ENCODE data around the gene ARF3.

DNA sequence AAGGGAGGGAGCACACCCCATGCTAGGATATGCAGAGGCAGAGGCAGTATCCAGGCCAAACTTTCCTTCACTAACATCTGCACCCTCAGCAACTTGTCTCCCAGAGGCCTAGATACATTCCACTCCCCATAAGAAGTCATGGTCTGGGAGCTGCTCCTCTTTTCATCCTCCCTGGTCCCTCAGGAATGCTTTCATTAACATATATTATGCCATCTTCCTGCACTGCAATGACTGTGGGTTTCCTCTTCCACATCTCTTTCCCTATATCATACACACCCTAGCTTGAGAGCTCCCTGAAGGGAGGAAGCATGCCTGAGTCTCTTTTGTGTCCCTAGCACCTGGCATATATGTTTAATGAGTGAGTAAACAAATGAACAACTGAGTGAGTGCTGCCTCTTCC is 33.3 kb upstream of the ARF3 start:
- TF ChIP-seq SUZ12 (IDR thresholded peaks at IDR 0.05; ENCODE audit: extremely low read depth, insufficient read depth, insufficient read length) = no peak
- no peak for TF ChIP-seq ZNF274 (IDR thresholded peaks at IDR 0.05; ENCODE audit: low read depth, low read length)

Data from NT2/D1 (cell line).